Dedifferentiated amniotic fluid mesenchymal stem cell (primary cell): ENCODE results near the gene NUTM1.
"Not testable (repeated sequence)": the region's sequence is repeated elsewhere in the genome, so short reads cannot be mapped to it uniquely, and the experiment has no call there.

ENCODE experiments used
- DNase-seq: peaks from one replicate; pipeline ENCODE4 v3.0.0-alpha.2; 2016; ENCODE audit errors: extremely low spot score

The NUTM1 gene

GRCh38 chr15:34365836-34366235 is 22.7 kb downstream of the NUTM1 start:
- DNase-seq, result no peak

GRCh38 chr15:34366271-34367065 is 23.4 kb downstream of the NUTM1 start:
- DNase-seq, result no peak

GRCh38 chr15:34367101-34368081 is 24.3 kb downstream of the NUTM1 start, which contains the start of gene LPCAT4:
LPCAT4 (minus strand) TSS chr15:34367196; CDS start chr15:34367100, 96 bp downstream.
- peak; percentile 85 for DNase-seq

GRCh38 chr15:34370129-34370528 is 27.0 kb downstream of the NUTM1 start:
- DNase-seq, result no peak

GRCh38 chr15:34370643-34371042 is 27.5 kb downstream of the NUTM1 start:
- no peak for DNase-seq

GRCh38 chr15:34373951-34374350 is 30.8 kb downstream of the NUTM1 start:
- DNase-seq, result no peak

GRCh38 chr15:34374816-34375215 is 31.7 kb downstream of the NUTM1 start:
- DNase-seq, result no peak

- not testable (repeated sequence) for DNase-seq
Measured at GRCh38 chr15:34375541-34375940, 32.4 kb downstream of the NUTM1 start.

- no peak for DNase-seq
Measured at GRCh38 chr15:34376856-34377255, 33.7 kb downstream of the NUTM1 start.

- not testable (repeated sequence) for DNase-seq
Measured at GRCh38 chr15:34380491-34380890, 37.4 kb downstream of the NUTM1 start.

- DNase-seq, result not testable (repeated sequence)
Measured at GRCh38 chr15:34381829-34382521, 38.9 kb downstream of the NUTM1 start.

- DNase-seq, result not testable (repeated sequence)
Measured at GRCh38 chr15:34389594-34390086, 46.5 kb downstream of the NUTM1 start.

- not testable (repeated sequence) for DNase-seq
Measured at GRCh38 chr15:34392981-34393380, 49.9 kb downstream of the NUTM1 start.

- not testable (repeated sequence) for DNase-seq
Measured at GRCh38 chr15:34397637-34398259, 54.6 kb downstream of the NUTM1 start.

- DNase-seq, result not testable (repeated sequence)
Measured at GRCh38 chr15:34403160-34403598, 60.1 kb downstream of the NUTM1 start.

GRCh38 chr15:34403899-34404298 is 60.8 kb downstream of the NUTM1 start:
- DNase-seq, result not testable (repeated sequence)
